ENCODE data around the gene LRRC32.

- no peak for TF ChIP-seq TARDBP (IDR thresholded peaks at IDR 0.05)
- no peak for TF ChIP-seq FOXA1 (IDR thresholded peaks at IDR 0.05)
- TF ChIP-seq FOXM1 (IDR thresholded peaks at IDR 0.05; ENCODE audit: borderline replicate concordance) = no peak
- no peak for TF ChIP-seq SUZ12 (IDR thresholded peaks at IDR 0.05)
- TF ChIP-seq SP1 (IDR thresholded peaks at IDR 0.05) = no peak
- no peak for TF ChIP-seq FOXK2 (IDR thresholded peaks at IDR 0.05)
- no peak for TF ChIP-seq NFRKB (IDR thresholded peaks at IDR 0.05)
- TF ChIP-seq BHLHE40 (IDR thresholded peaks at IDR 0.05; ENCODE audit: borderline replicate concordance) = no peak
- no peak for TF ChIP-seq PKNOX1 (IDR thresholded peaks at IDR 0.05)
- no peak for TF ChIP-seq ELF4 (IDR thresholded peaks at IDR 0.05)
- no peak for TF ChIP-seq HDGF (IDR thresholded peaks at IDR 0.05; ENCODE audit: borderline replicate concordance)
- TF ChIP-seq ARNT (IDR thresholded peaks at IDR 0.05) = no peak
These were observed 23.3 kb upstream of the LRRC32 start for GRCh38 chr11:76693806-76694205.

All from HEK293T (cell line).